Endothelial cell of umbilical vein (primary cell): ENCODE data around the gene POLR2F. TPM values are rescaled to one million over a fixed set of nuclear protein-coding genes. Genes with fewer than 3 reads are reported as not detected.

ENCODE experiments used
- BruUV-seq: library from RNA; stranded (reverse); fragments of 400-500 nt; replicated peaks from 2 replicates; lab custom pipeline; 2021; lab: Mats Ljungman, UMichigan
- CTCF ChIA-PET: fragments of 300-600, 350-600 bp; sonication (Branson Sonifier 250); formaldehyde crosslinking; loops from one replicate; lab custom pipeline; 2021; ENCODE audit warnings: antibody characterized with exemption, inconsistent platforms; lab: Charles Lee
- POLR2A ChIA-PET: fragments of 300-600, 350-600 bp; sonication (Branson Sonifier 250); formaldehyde crosslinking; loops from one replicate; lab custom pipeline; 2021; ENCODE audit warnings: antibody characterized with exemption, inconsistent platforms; lab: Charles Lee
- DNase-seq: peaks from one replicate; pipeline ENCODE4 v3.0.0-alpha.2; 2011; ENCODE audit warnings: low read depth, low spot score
- FAIRE-seq: peaks from 2 replicates; lab custom pipeline; 2011; peaks lifted over from hg19 to GRCh38; lab: Jason Lieb, UNC
- H2AFZ ChIP-seq: 2 replicates; pipeline ENCODE4 v1.6.0; 2012; ENCODE audit warnings: low read depth, low read length, control low read depth, inconsistent platforms
- H3K27ac ChIP-seq: 2 replicates; pipeline ENCODE4 v1.5.1; 2011; ENCODE audit warnings: low read depth, mild to moderate bottlenecking, control low read depth, low read length, moderate library complexity; ENCODE audit not compliant: insufficient read depth
- H3K27me3 ChIP-seq, 2 experiments: 2 replicates each; pipeline versions ENCODE4 v1.6.0 to v1.6.1; 2011; ENCODE audit warnings: low read length in 2 of 2, mixed read lengths in 1 of 2; ENCODE audit not compliant: control insufficient read depth in 2 of 2, insufficient read depth in 2 of 2
- H3K36me3 ChIP-seq, 2 experiments: 2 replicates in 1 of 2; 3 replicates in 1 of 2; pipeline ENCODE4 v1.5.1; 2011; ENCODE audit warnings: low read length in 2 of 2, mild to moderate bottlenecking in 1 of 2, moderate library complexity in 1 of 2; ENCODE audit not compliant: control insufficient read depth in 2 of 2, insufficient read depth in 2 of 2; ENCODE audit errors: extremely low read depth in 1 of 2
- H3K4me1 ChIP-seq: 3 replicates; pipeline ENCODE4 v1.5.1; 2011; ENCODE audit warnings: mild to moderate bottlenecking, low read length; ENCODE audit not compliant: control insufficient read depth, insufficient read depth; ENCODE audit errors: extremely low read depth
- H3K4me2 ChIP-seq: 2 replicates; pipeline ENCODE4 v1.6.1; 2011; ENCODE audit warnings: low read length, control low read depth, mixed read lengths; ENCODE audit not compliant: insufficient read depth
- H3K4me3 ChIP-seq, 3 experiments: fragments of 200-600 bp in 1 of 3; sonication (generic), shearing (Covaris generic) in 1 of 3; replicated peaks in 1 of 3; 2 replicates each; pipeline ENCODE4 v1.5.1; 2011 to 2016; ENCODE audit warnings: control low read depth in 3 of 3, low read length in 3 of 3, mild to moderate bottlenecking in 2 of 3, inconsistent platforms in 1 of 3, low read depth in 1 of 3, moderate library complexity in 1 of 3; ENCODE audit not compliant: insufficient read depth in 1 of 3
- H3K79me2 ChIP-seq: 2 replicates; pipeline ENCODE4 v1.6.0; 2012; ENCODE audit warnings: low read length, inconsistent platforms; ENCODE audit not compliant: control insufficient read depth, insufficient read depth
- H3K9ac ChIP-seq: replicated peaks from 2 replicates; pipeline ENCODE3; 2011; ENCODE audit warnings: low read length, control low read depth; ENCODE audit not compliant: insufficient read depth; ENCODE audit errors: extremely low read depth
- H3K9me1 ChIP-seq: replicated peaks from 3 replicates; pipeline ENCODE4 v1.6.0; 2011; ENCODE audit warnings: mild to moderate bottlenecking, low read length; ENCODE audit not compliant: control insufficient read depth, insufficient read depth; ENCODE audit errors: extremely low read depth
- H3K9me3 ChIP-seq: replicated peaks from 2 replicates; pipeline ENCODE4 v1.5.1; 2012; ENCODE audit warnings: low read length, inconsistent platforms; ENCODE audit not compliant: control insufficient read depth, insufficient read depth
- H4K20me1 ChIP-seq: replicated peaks from 2 replicates; pipeline ENCODE3; 2011; ENCODE audit warnings: mild to moderate bottlenecking, low read length; ENCODE audit not compliant: control insufficient read depth, insufficient read depth; ENCODE audit errors: extremely low read depth
- EZH2 ChIP-seq: IDR thresholded peaks from 2 replicates; pipeline ENCODE4 v1.6.1; 2012; ENCODE audit warnings: borderline replicate concordance, low read depth, mild to moderate bottlenecking, moderate library complexity, low read length, inconsistent platforms; ENCODE audit not compliant: severe bottlenecking
- FOS ChIP-seq: IDR thresholded peaks from 2 replicates; pipeline ENCODE4 v1.6.1; 2011; ENCODE audit warnings: mild to moderate bottlenecking, low read length, moderate library complexity, borderline replicate concordance; ENCODE audit not compliant: insufficient read depth
- GATA2 ChIP-seq: IDR thresholded peaks from 2 replicates; pipeline ENCODE4 v1.7.0; 2011; ENCODE audit warnings: low read depth, mild to moderate bottlenecking, moderate library complexity, mixed read lengths, low read length; ENCODE audit not compliant: insufficient read length, insufficient read depth
- JUN ChIP-seq: IDR thresholded peaks from 2 replicates; pipeline ENCODE4 v1.6.1; 2011; ENCODE audit warnings: borderline replicate concordance, low read depth; ENCODE audit not compliant: insufficient read length, insufficient read depth
- MYC ChIP-seq: IDR thresholded peaks from one replicate; pipeline ENCODE4 v1.6.1; 2011; ENCODE audit warnings: mild to moderate bottlenecking, low read depth, low read length
- POLR2A ChIP-seq: IDR thresholded peaks from 2 replicates; pipeline ENCODE4 v1.6.1; 2012; ENCODE audit warnings: low read depth, mild to moderate bottlenecking, control low read depth, low read length
- POLR2AphosphoS5 ChIP-seq: IDR thresholded peaks from 2 replicates; pipeline ENCODE4 v1.6.1; 2012; ENCODE audit warnings: low read depth, mild to moderate bottlenecking, control low read depth, low read length, moderate library complexity; ENCODE audit not compliant: insufficient read depth
- dilution Hi-C: fragments of 300-500 bp; cut with MboI; formaldehyde crosslinking; loops from one replicate; pipeline ENCODE4 v1.15.0; 2019; ENCODE audit warnings: low sequenced_read_pairs; ENCODE audit not compliant: extremely low pct_ligation_motif_present
- intact Hi-C: fragments of 100-400 bp; cut with micrococcal nuclease; formaldehyde crosslinking; loops from one replicate; pipeline ENCODE4 v1.10.0; 2022
- polyA plus RNA-seq, 4 experiments: library from polyadenylated mRNA; depleted of rRNA in 3 of 4; stranded (reverse) in 3 of 4; unstranded in 1 of 4; fragments of >200 nt; gene quantifications; 2 replicates each; pipeline versions ENCODE4 v1.2.1 to v1.2.3, GENCODE V29; 2011 to 2012; ENCODE audit warnings: missing spikeins in 1 of 4
- total RNA-seq: library from RNA; stranded (reverse); gene quantifications from 2 replicates; pipeline ENCODE4 v1.2.3, GENCODE V29; 2021
- TF ChIP-seq, protein P1 (sequence below): IDR thresholded peaks from 2 replicates; pipeline ENCODE4 v1.6.1; 2011; ENCODE audit not compliant: insufficient read depth, insufficient read length
- TF ChIP-seq, protein P2 (sequence below), 2 donors: IDR thresholded peaks; 1 replicate in 1 of 2; 2 replicates in 1 of 2; pipeline ENCODE4 v1.5.1; 2011; ENCODE audit warnings: low read length in 2 of 2, mild to moderate bottlenecking in 2 of 2, moderate library complexity in 2 of 2, control low read depth in 1 of 2, inconsistent platforms in 1 of 2, low read depth in 1 of 2; ENCODE audit not compliant: insufficient read depth in 1 of 2; ENCODE audit errors: extremely low read depth in 1 of 2

Gene POLR2F
- total and polyA plus RNA-seq, 2 donors (not counting 3 experiments of a cell fraction or from before 2014, with no cell fraction given), result 106 to 112 TPM

GRCh38 chr22:37909766-37910165, 43.7 kb upstream of the POLR2F start:
- FAIRE-seq (no peak), DNase-seq (no peak)
- CTCF ChIA-PET, result interaction anchor here (1.4 kb wide), 1 partner anchor 45 kb away, joined by 3 read pairs; no protein-coding TSS in a partner anchor
- POLR2A ChIA-PET, result no interaction called here
- dilution Hi-C loops (no loop called here), intact Hi-C loops (loop anchor here (5.0 kb wide), 1 partner anchor 43 kb away; the partner anchor contains the start of genes C22orf23 and POLR2F)
- BruUV-seq, result no TSS peak
- no peak for TF ChIP-seq MYC
- no peak for TF ChIP-seq EZH2
- TF ChIP-seq GATA2, result no peak
- no peak for TF ChIP-seq JUN
- no peak for TF ChIP-seq POLR2A
- TF ChIP-seq, protein P1, sequence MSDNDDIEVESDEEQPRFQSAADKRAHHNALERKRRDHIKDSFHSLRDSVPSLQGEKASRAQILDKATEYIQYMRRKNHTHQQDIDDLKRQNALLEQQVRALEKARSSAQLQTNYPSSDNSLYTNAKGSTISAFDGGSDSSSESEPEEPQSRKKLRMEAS, result no peak
- TF ChIP-seq POLR2AphosphoS5, result no peak
- no peak for TF ChIP-seq FOS
- TF ChIP-seq, protein P2, sequence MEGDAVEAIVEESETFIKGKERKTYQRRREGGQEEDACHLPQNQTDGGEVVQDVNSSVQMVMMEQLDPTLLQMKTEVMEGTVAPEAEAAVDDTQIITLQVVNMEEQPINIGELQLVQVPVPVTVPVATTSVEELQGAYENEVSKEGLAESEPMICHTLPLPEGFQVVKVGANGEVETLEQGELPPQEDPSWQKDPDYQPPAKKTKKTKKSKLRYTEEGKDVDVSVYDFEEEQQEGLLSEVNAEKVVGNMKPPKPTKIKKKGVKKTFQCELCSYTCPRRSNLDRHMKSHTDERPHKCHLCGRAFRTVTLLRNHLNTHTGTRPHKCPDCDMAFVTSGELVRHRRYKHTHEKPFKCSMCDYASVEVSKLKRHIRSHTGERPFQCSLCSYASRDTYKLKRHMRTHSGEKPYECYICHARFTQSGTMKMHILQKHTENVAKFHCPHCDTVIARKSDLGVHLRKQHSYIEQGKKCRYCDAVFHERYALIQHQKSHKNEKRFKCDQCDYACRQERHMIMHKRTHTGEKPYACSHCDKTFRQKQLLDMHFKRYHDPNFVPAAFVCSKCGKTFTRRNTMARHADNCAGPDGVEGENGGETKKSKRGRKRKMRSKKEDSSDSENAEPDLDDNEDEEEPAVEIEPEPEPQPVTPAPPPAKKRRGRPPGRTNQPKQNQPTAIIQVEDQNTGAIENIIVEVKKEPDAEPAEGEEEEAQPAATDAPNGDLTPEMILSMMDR (IDR thresholded peaks at IDR 0.05; ENCODE audit: extremely low read depth in 1 of 2, insufficient read depth in 1 of 2, low read depth in 1 of 2, low read length in 2 of 2), result no peak
- H3K36me3 ChIP-seq, result peaks cover 0 to 13% of the 10 kb centered on the region in 2 experiments
- H3K27me3 ChIP-seq, result no peaks in the 10 kb centered on the region
- no peak overlapping the region for H2AFZ ChIP-seq
- no peak overlapping the region for H3K4me3 ChIP-seq
- no peak overlapping the region for H3K4me2 ChIP-seq
- peaks cover 26% of the 10 kb centered on the region for H3K79me2 ChIP-seq
- no peaks in the 10 kb centered on the region for H4K20me1 ChIP-seq
- no peak overlapping the region for H3K27ac ChIP-seq
- no peaks in the 10 kb centered on the region for H3K9me1 ChIP-seq
- H3K4me1 ChIP-seq, result peaks cover 17% of the 10 kb centered on the region
- H3K9me3 ChIP-seq, result no peaks in the 10 kb centered on the region
- no peak overlapping the region for H3K9ac ChIP-seq
